ENCODE measurements around the gene TLX3. TPM values are rescaled to one million over a fixed set of nuclear protein-coding genes. Genes with fewer than 3 reads are reported as not detected.

TLX3 gene
- total and polyA plus RNA-seq, 2 of the 8 experiments (the other 6 are each of a cell fraction or from before 2014, with no cell fraction given), result not detected

GRCh38 chr5:171357843-171358242 lies 48.8 kb downstream of the TLX3 start:
- no peaks in the 10 kb centered on the region for H3K27me3 ChIP-seq (replicated peaks in 1 of 4; ENCODE audit: control insufficient read depth in 3 of 4, extremely low read depth in 1 of 4, insufficient read depth in 3 of 4, low read length in 3 of 4)
- FAIRE-seq, result no peak

More at GRCh38 chr5:171357843-171358242, 48.8 kb downstream of the TLX3 start:
- TF ChIP-seq SIX5 (IDR thresholded peaks at IDR 0.05; ENCODE audit: low read depth, low read length) (no peak), CTCF (IDR thresholded peaks at IDR 0.05; ENCODE audit: control extremely low read depth in 1 of 3, insufficient read depth in 1 of 3, low read depth in 1 of 3, low read length in 3 of 3) (no peak), CEBPB (IDR thresholded peaks at IDR 0.05; ENCODE audit: low read depth, low read length) (no peak), POLR2AphosphoS5 (IDR thresholded peaks at IDR 0.05; ENCODE audit: low read depth, low read length) (no peak), CREB1 (IDR thresholded peaks at IDR 0.05) (no peak), SUZ12 (IDR thresholded peaks at IDR 0.05; ENCODE audit: low read length) (no peak), HDAC6 (IDR thresholded peaks at IDR 0.05; ENCODE audit: low read depth, low read length) (no peak), CHD2 (IDR thresholded peaks at IDR 0.05; ENCODE audit: low read length) (no peak), PHF8 (conservative IDR thresholded peaks at IDR 0.05; ENCODE audit: low read depth, low read length) (no peak), SIN3A (conservative IDR thresholded peaks at IDR 0.05 in 1 of 2, IDR thresholded peaks at IDR 0.05 in 1 of 2; ENCODE audit: low read depth in 1 of 2, low read length in 2 of 2) (no peak), NANOG (IDR thresholded peaks at IDR 0.05; ENCODE audit: insufficient read depth, low read depth, low read length, poor library complexity, severe bottlenecking) (no peak)
- TF ChIP-seq, protein P1, sequence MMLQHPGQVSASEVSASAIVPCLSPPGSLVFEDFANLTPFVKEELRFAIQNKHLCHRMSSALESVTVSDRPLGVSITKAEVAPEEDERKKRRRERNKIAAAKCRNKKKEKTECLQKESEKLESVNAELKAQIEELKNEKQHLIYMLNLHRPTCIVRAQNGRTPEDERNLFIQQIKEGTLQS (IDR thresholded peaks at IDR 0.05; ENCODE audit: insufficient read depth, low read depth, low read length), result no peak
- Histone ChIP-seq H3K36me3 (ENCODE audit: control insufficient read depth in 2 of 4, insufficient read depth in 4 of 4, low read length in 3 of 4) (no peaks in the 10 kb centered on the region), H2BK120ac (replicated peaks; ENCODE audit: low read depth, low read length) (no peak overlapping the region), H2AK5ac (ENCODE audit: low read depth, low read length) (no peak overlapping the region), H3K79me1 (ENCODE audit: low read depth, low read length) (no peaks in the 10 kb centered on the region), H3K79me2 (ENCODE audit: control insufficient read depth in 1 of 2, insufficient read depth in 2 of 2, low read length in 2 of 2) (no peaks in the 10 kb centered on the region), H2AFZ (ENCODE audit: low read length) (no peak overlapping the region), H3K18ac (ENCODE audit: extremely low read depth, low read length) (no peak overlapping the region), H3K56ac (replicated peaks; ENCODE audit: insufficient read length, low read depth, low read length) (no peak overlapping the region), H2BK5ac (ENCODE audit: low read depth, low read length) (no peak overlapping the region), H3K4ac (replicated peaks; ENCODE audit: insufficient read length, low read depth, low read length) (no peak overlapping the region), H2BK15ac (ENCODE audit: low read length) (no peak overlapping the region), H3K27ac (ENCODE audit: low read depth, low read length) (no peak overlapping the region), H3K4me2 (ENCODE audit: insufficient read depth in 1 of 2, low read depth in 2 of 2, low read length in 2 of 2) (no peak overlapping the region), H2BK20ac (ENCODE audit: low read length) (no peak overlapping the region), H4K5ac (ENCODE audit: insufficient read length, low read depth, low read length) (no peak overlapping the region), H3K4me1 (replicated peaks in 1 of 4; ENCODE audit: control insufficient read depth in 3 of 4, insufficient read depth in 4 of 4, low read length in 3 of 4) (no peaks in the 10 kb centered on the region), H3K23me2 (ENCODE audit: low read depth, low read length) (no peaks in the 10 kb centered on the region), H3K14ac (ENCODE audit: insufficient read length) (no peak overlapping the region), H3K4me3 (ENCODE audit: extremely low read depth in 1 of 4, insufficient read depth in 2 of 4, low read depth in 3 of 4, low read length in 4 of 4) (no peak overlapping the region), H4K20me1 (replicated peaks in 1 of 2; ENCODE audit: control insufficient read depth in 1 of 2, insufficient read depth in 2 of 2, low read length in 2 of 2) (no peaks in the 10 kb centered on the region), H3K9me3 (ENCODE audit: insufficient read depth in 2 of 2, low read depth in 1 of 2, low read length in 1 of 2) (no peaks in the 10 kb centered on the region), H3K23ac (ENCODE audit: insufficient read length) (no peak overlapping the region), H2BK12ac (ENCODE audit: low read depth, low read length) (no peak overlapping the region), H4K8ac (ENCODE audit: extremely low read depth, insufficient read depth, low read length) (no peak overlapping the region), H3K9ac (replicated peaks in 1 of 4; ENCODE audit: extremely low read depth in 1 of 4, low read depth in 3 of 4, low read length in 3 of 4) (no peak overlapping the region), H4K91ac (replicated peaks; ENCODE audit: insufficient read length, low read length) (no peak overlapping the region)
- CTCF ChIA-PET (ENCODE audit: partially characterized antibody), result interaction anchor here (1.0 to 1.5 kb wide), 4 partner anchors 13 to 461 kb away, joined by 3 to 6 read pairs (median 4); no protein-coding TSS in a partner anchor
- POLR2A ChIA-PET (ENCODE audit: partially characterized antibody), result interaction anchor here (2.2 kb wide), 1 partner anchor 30 kb away, joined by 6 read pairs; the partner anchor contains the start of gene NPM1
- 80% methylated on average over 2 of the region's 2 CpGs; no CpG with 5 or more reads in 1 of the 2 experiments for WGBS, 2 experiments (ENCODE audit: extremely low coverage in 1 of 2, insufficient coverage in 1 of 2, insufficient read length in 1 of 2, insufficient replicate concordance in 2 of 2, low coverage in 1 of 2, low lambda C conversion rate in 2 of 2, missing lambda C conversion rate in 1 of 2)
- no peak for DNase-seq (ENCODE audit: low read depth in 1 of 2, low spot score in 2 of 2)

Data from H1 (cell line).